ENCODE results near the gene RSPRY1.
"Not testable (repeated sequence)": the region's sequence is repeated elsewhere in the genome, so short reads cannot be mapped to it uniquely, and the experiment has no call there.

The RSPRY1 gene

DNA sequence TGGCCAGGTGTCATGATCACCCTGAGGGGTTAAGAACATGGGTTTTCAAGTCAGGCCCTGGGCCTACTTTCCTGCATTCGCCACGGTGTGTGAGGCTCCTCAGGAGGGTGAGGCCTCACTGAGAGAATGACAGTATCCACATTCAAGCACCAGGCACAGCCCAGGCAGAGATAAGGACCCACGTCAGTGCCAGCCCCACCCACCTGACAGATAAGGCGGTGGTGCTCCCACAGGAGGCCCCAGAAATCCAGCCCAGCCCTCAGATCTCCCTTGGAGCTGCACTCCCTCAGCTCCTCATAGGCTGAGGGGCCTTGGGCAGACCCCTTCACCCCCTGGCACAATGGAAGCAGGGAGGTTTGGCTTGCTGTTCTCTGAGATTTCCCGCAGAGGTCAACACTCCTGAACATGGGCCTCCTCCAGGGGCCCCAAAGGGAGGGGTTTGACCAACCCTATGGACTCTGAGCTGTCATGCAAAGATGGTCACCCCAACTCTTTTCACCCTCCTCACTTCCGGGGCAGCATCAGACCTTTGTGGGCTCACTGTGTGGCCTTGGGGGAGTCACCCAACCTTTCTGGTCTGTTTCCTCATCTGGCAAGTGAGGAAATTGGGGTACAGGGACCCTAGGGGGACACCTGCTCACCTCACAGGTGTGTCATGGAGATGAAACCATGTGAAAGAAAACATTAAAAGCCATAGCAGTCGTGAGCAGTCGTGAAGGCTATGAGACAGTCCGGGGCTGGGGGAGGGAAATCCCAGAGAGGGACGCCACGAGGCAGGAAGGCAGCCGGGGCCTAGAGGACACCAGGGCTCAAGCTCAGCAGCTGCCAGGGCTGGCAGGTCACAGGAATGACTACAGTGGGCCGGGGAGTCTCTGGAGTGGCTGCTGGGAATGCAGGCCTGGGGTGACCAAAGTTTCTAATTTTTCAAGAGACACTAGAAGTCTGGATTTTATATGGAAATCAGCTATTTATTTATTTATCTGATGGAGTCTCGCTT, 83.0 kb downstream of the RSPRY1 start:
- no peak for DNase-seq (ENCODE audit: extremely low read depth in 1 of 2, low read depth in 1 of 2)

DNA sequence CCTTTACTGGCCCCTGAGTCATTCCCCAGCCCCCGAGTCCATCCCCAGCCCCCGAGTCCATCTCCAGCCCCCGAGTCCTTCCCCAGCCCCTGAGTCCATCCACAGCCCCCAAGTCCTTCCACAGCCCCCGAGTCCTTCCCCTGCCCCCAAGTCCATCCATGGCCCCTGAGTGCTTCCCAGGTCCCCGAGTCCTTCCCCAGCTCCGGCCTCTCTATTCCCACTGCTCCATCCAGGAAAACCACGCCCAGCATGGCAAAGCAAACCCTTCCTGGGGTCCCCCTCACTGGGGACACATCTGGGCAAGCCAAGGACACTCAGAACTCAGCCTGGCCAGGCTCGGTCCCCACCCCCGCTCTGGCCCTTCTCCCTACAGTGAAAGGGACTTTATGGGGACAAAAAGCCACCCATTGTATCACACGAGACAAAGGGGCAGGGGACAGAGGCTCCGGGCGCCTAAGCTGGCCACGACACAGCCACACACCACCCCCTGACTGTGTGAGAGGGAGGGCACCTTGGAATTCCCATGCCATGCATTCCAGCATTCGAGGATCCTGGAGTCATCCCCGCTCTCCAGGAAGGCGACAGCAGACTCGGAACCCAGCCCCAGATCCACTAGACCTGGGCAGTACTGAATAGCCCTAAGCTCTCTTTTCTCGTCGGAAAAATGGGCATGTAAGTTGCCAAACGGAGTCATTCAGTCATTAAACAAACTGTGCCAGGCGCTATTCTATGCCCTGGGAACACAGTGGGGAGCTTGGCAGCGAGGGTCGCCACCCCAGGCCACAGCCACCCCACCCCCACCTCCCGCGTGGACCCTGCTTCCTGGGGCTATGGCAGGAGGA, 84.3 kb downstream of the RSPRY1 start:
- DNase-seq (ENCODE audit: extremely low read depth in 1 of 2, low read depth in 1 of 2) = no peak

DNA sequence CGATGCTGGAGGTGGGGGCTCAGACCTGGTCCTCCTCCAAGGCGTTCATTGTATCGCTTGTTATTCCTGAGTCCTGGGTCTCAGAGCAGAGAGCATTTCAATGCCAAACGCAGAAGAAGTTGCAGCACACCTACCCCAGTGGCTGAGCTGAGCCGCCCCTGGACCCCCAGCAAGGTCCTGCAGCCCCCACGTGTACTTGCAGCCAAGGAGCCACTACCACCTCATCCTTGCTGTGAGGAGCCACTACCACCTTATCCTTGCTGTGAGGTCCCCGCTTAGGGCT, 84.9 kb downstream of the RSPRY1 start:
- no peak for DNase-seq (ENCODE audit: extremely low read depth in 1 of 2, low read depth in 1 of 2)

DNA sequence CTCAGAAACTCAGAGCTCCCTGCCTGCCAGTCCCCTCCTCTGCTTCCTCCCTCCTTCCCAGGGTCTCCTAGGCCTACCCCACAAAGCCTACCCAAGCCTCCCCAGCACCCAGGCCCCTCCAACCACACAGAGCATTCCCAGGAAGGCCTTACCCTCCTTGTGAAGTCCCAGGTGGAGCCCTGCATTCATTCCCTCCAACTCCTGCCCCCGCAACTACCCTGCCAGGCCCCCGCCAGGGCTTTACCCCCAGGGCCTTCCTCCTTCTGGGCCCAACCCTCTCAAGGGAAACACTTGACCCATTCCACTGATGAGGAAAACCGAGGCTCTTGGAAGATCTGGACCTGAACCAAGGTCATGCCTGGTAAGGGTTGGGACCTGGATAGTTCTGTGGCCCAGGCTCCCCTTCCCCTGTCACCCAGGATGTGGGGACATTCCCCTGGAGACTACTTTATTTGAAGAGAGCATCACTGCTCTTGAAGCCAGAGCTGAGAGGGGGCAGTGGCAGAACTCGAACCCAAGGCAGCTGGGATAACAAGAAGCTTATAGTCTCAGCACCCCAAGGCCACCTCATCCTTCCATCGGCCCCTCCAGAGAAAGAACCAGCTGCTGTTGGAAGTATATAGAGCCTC, 85.9 kb downstream of the RSPRY1 start:
- DNase-seq (ENCODE audit: extremely low read depth in 1 of 2, low read depth in 1 of 2) = no peak

DNA sequence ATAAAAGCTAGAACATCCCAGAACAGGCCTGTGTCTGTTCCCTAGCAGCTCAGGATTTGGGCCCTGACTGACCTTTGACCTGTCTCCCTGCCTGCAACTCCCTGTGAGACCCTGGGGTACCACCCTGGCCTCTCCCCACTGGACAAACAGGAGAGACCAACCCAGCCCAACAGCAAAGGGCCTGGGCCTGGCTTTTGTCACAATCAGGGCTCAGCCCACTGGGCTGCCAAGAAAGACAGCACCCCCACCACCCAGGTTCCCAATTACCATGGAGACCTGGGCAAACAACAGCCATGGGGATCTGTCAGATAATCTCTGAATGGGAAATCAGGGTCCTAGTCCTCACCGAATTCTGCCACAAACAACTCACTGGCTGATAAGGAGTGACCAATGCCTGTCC, 87.2 kb downstream of the RSPRY1 start:
- DNase-seq (ENCODE audit: extremely low read depth in 1 of 2, low read depth in 1 of 2) = no peak

DNA sequence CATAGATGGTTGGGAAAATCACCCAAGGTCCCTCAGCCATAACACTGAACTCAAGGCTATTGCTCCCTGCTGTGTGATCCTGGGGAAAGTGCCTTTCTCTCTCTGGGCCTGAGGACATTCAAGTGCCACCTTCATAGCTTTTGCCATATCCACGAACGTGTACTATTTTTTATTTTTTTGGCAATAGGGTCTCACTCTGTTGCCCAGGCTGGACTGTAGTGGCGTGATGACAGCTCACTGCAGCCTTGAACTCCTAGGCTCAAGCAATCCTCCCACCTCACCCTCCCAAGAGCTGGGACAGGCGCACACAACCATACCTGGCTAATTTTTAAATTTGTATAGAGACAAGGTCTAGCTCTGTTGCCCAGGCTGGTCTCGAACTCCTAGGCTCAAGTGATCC, 87.7 kb downstream of the RSPRY1 start:
- DNase-seq (ENCODE audit: extremely low read depth in 1 of 2, low read depth in 1 of 2) = no peak

DNA sequence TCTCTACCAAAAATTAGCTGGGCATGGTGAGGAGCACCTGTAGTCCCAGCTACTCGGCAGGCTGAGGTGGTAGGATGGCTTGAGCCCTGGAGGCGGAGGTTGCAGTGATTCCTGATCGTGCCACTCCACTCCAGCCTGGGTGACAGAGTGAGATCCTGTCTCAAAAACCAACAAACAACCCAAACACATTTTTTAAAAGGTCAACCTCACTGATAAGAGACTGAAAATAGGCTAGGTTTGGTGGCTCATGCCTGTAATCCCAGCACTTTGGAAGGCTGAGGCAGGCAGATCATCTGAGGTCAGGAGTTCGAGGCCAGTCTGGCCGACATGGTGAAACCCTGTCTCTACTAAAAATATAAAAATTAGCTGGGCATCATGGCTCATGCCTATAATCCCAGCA, 89.8 kb downstream of the RSPRY1 start:
- not testable (repeated sequence) for DNase-seq (ENCODE audit: extremely low read depth in 1 of 2, low read depth in 1 of 2)

DNA sequence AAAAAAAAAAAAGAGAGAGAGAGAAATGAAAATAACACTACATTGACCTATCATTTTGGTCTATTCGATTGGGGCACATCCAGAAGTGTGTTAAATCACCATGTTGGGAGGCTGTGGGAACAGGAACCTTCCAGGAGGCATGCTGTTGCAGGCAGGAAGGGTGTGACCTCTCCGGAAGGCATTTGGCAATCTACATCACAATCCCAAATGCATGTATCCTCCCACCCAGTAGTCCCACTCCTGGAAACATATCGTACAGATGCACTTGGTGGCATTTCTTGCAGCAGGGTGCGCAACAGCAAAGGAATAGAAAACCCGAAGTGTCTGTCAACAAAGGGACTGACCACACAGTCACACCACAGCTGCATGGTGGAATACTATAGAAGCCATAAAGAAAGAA, 90.5 kb downstream of the RSPRY1 start:
- DNase-seq (ENCODE audit: extremely low read depth in 1 of 2, low read depth in 1 of 2) = no peak

DNA sequence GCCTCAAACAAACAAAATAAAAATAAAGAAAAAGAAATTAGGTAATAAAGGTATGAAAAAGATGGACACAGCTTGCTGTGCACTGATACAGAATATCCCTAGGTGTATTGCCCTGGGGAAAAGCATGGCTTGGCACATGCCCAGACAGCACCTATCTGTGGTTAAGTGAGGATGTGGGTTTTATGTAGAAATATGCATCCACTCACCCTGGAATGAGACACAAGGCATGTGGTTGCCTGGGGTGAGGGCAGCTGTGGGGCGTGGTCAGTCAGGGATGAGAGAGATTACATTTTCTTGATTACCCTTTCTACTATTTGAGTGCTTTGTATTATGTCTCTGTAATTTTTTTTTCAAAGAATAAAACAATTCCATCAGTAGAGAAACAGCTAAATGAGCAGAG, 91.5 kb downstream of the RSPRY1 start:
- DNase-seq (ENCODE audit: extremely low read depth in 1 of 2, low read depth in 1 of 2) = no peak

DNA sequence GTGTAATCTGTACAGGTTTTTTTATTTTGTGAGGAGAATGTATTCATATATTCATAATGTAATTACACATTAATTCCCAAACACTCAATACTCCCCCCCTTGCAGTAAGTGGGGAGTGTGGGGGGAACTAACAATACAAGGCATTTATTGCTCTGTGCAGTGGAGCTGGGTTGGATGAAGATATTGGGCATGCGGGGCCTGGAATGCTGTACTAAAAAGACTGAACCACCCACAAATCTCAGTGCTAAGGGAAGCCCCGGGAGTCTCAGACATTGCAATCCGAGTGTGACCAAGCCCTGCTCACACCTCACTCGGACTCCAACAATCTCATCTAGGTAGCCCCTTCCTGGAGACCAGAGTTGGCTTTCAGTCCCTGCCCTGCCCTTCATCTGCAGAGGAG, 92.4 kb downstream of the RSPRY1 start:
- no peak for DNase-seq (ENCODE audit: extremely low read depth in 1 of 2, low read depth in 1 of 2)

DNA sequence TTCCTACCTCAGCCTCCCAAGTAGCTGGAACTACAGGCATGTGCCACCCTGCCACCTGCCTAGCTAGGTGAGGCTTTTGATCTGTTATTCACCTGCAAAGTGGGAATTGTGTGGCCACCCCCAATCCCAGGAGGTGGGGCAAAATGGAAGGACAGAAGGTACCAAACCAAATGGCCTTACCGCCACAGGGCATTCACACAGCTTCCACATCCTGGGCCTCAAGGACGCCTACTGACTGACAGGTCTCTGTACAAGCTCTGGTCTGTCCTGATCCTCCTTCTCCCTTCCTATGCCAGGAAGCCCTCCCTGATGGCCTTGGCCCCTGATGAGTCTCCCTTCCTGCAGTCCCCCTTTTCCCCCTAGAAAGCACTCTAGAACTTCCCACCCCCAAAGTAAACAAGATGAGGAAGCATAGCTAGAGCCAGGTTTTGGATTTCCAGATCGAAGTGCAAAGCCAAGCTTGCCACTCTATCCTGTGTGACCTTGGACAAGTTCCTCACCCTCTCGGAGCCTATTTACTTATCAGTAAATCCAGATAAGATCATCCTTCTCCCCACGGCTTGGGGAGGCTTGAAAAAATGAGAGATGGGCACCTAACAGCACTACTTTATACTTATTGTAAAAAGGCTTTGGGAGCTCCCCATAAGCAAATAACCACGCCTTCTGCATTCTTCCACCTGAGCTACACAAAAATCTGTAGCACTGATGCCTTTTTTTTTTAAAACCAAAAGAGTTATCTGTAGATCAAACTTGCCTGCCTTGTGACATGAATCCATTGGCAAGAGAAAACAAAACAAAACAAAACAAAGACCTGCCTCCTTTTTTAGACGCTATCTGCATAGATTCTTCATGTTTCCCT, 93.9 kb downstream of the RSPRY1 start:
- DNase-seq (ENCODE audit: extremely low read depth in 1 of 2, low read depth in 1 of 2) = no peak

DNA sequence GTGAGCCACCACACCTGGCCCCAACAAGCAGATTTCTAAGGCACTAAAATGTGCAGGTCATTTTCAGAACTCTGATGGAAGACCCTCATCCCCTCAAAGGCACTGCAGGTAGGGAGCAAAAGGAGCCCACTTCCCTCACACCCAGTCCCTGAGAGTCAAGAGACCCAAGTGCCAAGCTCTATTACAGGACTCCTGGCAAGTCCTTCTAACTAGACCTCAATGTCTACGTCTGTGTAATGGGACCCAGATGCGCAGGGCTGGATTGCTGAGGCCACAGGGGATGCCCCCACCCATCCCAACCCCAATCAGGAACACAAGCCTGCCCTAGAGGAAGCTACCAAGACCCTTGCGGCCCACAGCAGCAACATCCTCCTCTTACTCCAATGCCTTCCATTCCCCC, 95.7 kb downstream of the RSPRY1 start:
- no peak for DNase-seq (ENCODE audit: extremely low read depth in 1 of 2, low read depth in 1 of 2)

DNA sequence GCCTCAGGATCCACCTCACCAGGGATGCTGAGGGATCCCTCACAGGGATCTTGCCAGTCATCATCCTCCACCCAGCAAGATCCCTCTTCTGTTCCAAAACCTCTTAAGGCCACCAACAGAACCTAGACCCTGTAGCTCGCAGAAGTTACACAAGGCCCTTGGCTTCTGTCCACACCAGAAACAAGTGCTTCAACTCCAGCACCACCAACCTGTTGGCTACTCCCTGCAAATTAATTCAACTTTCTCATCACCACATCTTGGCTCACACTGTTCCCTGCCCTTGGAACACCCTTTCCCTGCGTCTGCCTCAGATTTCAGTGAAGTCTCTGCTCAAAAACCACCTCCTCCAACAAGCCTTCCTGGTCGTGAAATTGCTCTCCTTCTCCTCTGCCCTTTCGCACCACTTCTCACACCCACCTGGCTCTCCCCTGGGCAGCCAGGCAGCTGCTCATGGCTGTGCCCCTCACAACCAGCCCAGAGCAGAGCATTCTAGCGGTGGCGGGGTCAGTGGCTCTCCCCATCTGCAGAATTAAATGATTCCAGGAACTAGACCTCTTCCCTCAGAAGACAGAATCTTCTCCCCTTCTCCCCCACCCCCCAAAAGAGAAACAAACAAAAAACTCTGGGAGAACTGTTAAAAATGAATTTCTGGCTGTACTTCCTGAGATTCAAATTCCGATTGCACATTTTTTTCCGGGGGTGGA, 96.5 kb downstream of the RSPRY1 start:
- DNase-seq (ENCODE audit: extremely low read depth in 1 of 2, low read depth in 1 of 2) = no peak

DNA sequence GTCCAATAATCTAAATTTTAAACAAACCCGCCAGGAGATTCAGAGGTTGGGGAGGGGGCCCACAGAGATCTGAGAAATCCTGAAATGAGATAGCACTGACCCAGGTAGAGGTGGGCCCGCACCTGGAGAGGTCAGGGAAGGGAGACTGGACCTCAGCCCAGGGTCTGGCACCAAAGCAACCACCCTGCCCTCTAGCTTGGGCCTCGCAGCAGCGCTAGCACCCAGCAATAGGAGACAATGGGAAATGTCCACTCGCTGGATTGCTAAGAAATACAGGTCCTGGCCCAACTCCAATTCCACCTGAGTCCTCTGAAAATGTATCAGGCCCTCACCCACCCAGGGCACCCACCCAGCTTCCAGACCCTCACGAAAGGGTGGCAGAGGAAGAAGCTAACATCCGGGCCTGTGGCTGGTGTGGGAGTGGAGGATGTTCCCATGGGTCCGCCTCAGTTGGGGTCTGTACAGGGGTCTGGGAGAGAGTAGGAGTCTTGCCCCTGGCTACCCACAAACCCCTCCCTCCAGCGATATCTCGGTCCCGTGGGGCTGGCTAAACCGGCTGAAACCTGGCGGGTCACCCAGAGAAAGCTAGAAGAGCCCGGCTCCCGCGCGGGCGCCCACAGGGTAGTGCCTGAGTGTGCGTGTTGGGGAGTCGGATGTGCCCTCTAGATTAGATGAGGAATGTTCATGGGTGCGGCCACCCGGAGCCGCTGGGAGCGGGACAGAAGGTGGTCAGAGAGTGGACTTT, 97.3 kb downstream of the RSPRY1 start:
- DNase-seq (ENCODE audit: extremely low read depth in 1 of 2, low read depth in 1 of 2) = no peak

DNA sequence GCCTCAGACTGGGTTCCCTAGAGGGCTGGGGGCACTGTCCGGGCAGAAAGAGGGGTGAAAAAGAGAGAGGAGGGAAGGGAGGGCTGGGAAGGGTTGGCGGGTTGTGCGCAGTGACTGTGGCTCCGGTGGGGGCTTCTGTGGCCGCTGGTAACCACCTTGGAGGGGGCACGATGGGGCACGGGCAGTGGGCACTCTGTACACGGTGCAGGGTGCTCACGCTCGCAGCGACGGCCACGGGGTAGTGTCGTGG, 97.8 kb downstream of the RSPRY1 start:
- no peak for DNase-seq (ENCODE audit: extremely low read depth in 1 of 2, low read depth in 1 of 2)

DNA sequence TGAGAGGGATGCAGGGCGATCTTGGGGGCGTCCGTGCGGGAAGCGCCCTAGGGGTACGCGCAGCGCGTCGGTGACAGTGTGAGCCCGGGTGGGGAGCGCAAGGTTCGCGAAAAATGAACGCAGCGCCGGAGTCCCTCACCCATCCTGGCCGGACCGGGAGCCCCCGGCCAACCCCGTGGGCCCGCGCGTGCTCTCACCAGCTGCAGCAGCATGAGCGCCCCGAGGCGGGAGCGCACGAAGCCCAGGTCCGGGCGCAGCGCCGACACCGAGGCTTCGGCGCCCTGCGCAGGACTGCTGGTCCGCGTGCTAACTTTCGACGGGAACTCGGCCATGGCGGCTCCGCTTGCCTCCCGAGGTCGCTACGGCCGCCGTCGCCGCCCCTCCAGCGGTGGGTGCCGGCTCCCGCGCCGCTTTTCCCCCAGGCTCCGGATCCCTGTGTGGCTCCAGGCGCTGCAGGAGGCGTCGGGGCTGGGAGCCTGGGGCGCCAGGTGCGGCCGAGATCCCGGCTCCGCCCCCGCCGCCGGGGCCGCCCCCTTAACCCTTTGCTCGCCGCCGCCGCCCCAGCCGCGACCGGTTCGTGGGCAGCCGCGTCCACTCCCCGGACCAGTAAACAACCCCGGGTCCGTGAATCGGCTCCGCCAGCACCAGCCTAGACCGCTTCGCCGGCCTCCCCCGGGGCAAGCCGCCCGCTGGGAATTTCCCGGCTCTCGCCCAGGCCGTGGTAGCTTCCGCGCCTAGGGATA, 98.3 kb downstream of the RSPRY1 start, which contains the start of gene PLLP:
TSS of gene PLLP (minus strand) at position 464 of the 743 bp plus-strand sequence. CDS start at position 332, 132 bp downstream.
- peak in 1 of 2 donors; percentile 21 for DNase-seq (ENCODE audit: extremely low read depth in 1 of 2, low read depth in 1 of 2)

DNA sequence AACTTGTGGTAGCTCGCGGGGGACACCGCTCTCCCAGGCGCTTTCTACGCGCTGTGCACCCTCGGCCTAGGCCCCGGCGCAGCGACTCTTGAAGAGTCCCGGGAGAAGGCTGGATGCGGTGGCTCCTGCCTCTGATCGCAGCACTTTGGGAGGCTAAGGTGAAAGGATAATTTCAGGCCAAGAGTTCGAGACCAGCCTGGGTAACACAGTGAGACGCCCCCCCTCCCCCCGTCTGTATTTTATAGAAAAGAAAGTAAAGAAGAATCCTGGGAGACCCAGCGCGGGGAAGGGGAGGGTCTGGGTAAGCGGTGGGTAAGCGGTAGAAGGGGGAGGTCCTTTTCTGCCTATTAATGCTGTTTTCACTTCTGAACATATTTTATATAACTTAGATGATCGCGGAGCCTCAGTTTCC, 98.8 kb downstream of the RSPRY1 start:
- no peak for DNase-seq (ENCODE audit: extremely low read depth in 1 of 2, low read depth in 1 of 2)

DNA sequence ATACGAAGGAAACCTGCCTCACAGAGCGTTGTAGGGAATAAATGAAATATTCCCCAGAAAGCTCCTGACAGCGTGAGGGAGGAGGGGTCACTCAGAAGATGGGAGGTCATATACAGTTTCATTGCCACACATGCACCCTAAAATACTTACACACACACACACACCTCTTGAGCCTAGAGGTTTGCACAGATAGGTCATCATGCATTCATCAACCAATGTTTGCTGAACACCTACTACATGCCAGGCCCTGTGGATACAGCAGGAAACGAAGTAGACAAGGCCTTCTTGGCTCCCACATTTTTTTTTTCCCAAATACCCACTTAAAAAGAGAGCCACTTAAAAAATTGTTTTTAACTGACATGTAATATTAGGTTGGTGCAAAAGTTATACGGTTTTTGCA, 99.2 kb downstream of the RSPRY1 start:
- no peak for DNase-seq (ENCODE audit: extremely low read depth in 1 of 2, low read depth in 1 of 2)
